ENCODE measurements around the gene CARM1. TPM values are rescaled to one million over a fixed set of nuclear protein-coding genes. Genes with fewer than 3 reads are reported as not detected.

Gene CARM1
- polyA plus RNA-seq, 1 donor from 2014 or later, result 22.3 TPM

DNA sequence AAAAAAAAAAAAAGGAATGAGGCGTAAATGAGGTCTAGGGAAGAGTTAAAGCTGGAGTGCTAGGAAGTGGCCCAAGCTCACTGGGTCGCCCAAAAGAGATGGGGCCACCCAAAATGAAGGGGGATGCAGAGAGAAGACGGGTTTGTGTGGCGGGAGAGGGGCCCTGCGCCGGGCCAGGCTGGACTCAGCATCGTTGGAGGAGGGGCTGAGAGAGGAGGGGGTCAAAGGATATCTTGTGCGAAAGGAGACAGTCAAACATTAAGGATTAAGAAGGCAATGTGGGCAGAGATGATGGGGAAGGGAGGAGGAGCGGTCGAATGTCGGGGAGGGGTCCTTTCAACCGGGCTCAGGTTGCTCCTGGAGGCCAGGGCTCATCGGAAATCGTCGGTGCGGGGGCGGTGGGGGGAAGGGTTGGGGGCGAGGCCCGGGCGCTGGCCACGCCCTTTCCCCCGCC lies 825 bp upstream of the CARM1 start:
- TF ChIP-seq SMC3 (conservative IDR thresholded peaks at IDR 0.05; ENCODE audit: poor library complexity) (no peak), TAF1 (IDR thresholded peaks at IDR 0.05; ENCODE audit: low read depth) (peak; percentile 27), POLR2AphosphoS5 (IDR thresholded peaks at IDR 0.05) (peak; percentile 59), RAD21 (conservative IDR thresholded peaks at IDR 0.05) (no peak), MXI1 (conservative IDR thresholded peaks at IDR 0.05; ENCODE audit: poor library complexity, severe bottlenecking) (no peak), EP300 (conservative IDR thresholded peaks at IDR 0.05; ENCODE audit: poor library complexity, severe bottlenecking) (no peak), EZH2 (IDR thresholded peaks at IDR 0.05; ENCODE audit: borderline replicate concordance, insufficient read depth, low read length, poor library complexity, severe bottlenecking) (no peak)
- TF ChIP-seq, protein P1, sequence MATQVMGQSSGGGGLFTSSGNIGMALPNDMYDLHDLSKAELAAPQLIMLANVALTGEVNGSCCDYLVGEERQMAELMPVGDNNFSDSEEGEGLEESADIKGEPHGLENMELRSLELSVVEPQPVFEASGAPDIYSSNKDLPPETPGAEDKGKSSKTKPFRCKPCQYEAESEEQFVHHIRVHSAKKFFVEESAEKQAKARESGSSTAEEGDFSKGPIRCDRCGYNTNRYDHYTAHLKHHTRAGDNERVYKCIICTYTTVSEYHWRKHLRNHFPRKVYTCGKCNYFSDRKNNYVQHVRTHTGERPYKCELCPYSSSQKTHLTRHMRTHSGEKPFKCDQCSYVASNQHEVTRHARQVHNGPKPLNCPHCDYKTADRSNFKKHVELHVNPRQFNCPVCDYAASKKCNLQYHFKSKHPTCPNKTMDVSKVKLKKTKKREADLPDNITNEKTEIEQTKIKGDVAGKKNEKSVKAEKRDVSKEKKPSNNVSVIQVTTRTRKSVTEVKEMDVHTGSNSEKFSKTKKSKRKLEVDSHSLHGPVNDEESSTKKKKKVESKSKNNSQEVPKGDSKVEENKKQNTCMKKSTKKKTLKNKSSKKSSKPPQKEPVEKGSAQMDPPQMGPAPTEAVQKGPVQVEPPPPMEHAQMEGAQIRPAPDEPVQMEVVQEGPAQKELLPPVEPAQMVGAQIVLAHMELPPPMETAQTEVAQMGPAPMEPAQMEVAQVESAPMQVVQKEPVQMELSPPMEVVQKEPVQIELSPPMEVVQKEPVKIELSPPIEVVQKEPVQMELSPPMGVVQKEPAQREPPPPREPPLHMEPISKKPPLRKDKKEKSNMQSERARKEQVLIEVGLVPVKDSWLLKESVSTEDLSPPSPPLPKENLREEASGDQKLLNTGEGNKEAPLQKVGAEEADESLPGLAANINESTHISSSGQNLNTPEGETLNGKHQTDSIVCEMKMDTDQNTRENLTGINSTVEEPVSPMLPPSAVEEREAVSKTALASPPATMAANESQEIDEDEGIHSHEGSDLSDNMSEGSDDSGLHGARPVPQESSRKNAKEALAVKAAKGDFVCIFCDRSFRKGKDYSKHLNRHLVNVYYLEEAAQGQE (IDR thresholded peaks at IDR 0.05; ENCODE audit: borderline replicate concordance), result no peak
- TF ChIP-seq, protein P2, sequence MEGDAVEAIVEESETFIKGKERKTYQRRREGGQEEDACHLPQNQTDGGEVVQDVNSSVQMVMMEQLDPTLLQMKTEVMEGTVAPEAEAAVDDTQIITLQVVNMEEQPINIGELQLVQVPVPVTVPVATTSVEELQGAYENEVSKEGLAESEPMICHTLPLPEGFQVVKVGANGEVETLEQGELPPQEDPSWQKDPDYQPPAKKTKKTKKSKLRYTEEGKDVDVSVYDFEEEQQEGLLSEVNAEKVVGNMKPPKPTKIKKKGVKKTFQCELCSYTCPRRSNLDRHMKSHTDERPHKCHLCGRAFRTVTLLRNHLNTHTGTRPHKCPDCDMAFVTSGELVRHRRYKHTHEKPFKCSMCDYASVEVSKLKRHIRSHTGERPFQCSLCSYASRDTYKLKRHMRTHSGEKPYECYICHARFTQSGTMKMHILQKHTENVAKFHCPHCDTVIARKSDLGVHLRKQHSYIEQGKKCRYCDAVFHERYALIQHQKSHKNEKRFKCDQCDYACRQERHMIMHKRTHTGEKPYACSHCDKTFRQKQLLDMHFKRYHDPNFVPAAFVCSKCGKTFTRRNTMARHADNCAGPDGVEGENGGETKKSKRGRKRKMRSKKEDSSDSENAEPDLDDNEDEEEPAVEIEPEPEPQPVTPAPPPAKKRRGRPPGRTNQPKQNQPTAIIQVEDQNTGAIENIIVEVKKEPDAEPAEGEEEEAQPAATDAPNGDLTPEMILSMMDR (IDR thresholded peaks at IDR 0.05; ENCODE audit: poor library complexity, severe bottlenecking), result no peak
- H3K9me3 ChIP-seq (ENCODE audit: low read length), result no peaks in the 10 kb centered on the region
- peak overlapping the region; percentile 62 for H3K4me3 ChIP-seq (ENCODE audit: low read length)
- peak overlapping the region; percentile 70 for H3K9ac ChIP-seq (ENCODE audit: low read length)
- peak overlapping the region; percentile 26 for H3K4me2 ChIP-seq (ENCODE audit: low read length)
- no peaks in the 10 kb centered on the region for H3F3A ChIP-seq (ENCODE audit: insufficient read depth, low read length, poor library complexity, severe bottlenecking)
- H3K27ac ChIP-seq (ENCODE audit: low read length), result peak overlapping the region; percentile 86
- H3K36me3 ChIP-seq (ENCODE audit: insufficient read depth, low read length), result no peaks in the 10 kb centered on the region
- peaks cover 30% of the 10 kb centered on the region for H3K79me2 ChIP-seq (replicated peaks; ENCODE audit: insufficient read depth, low read length)
- peak overlapping the region; percentile 96 for H2AFZ ChIP-seq (ENCODE audit: low read depth, low read length)
- H3K27me3 ChIP-seq (ENCODE audit: insufficient read depth, low read depth, low read length), result no peaks in the 10 kb centered on the region
- no peaks in the 10 kb centered on the region for H3K9me2 ChIP-seq (ENCODE audit: insufficient read depth, low read length)
- no peaks in the 10 kb centered on the region for H4K20me1 ChIP-seq (ENCODE audit: insufficient read depth)

DNA sequence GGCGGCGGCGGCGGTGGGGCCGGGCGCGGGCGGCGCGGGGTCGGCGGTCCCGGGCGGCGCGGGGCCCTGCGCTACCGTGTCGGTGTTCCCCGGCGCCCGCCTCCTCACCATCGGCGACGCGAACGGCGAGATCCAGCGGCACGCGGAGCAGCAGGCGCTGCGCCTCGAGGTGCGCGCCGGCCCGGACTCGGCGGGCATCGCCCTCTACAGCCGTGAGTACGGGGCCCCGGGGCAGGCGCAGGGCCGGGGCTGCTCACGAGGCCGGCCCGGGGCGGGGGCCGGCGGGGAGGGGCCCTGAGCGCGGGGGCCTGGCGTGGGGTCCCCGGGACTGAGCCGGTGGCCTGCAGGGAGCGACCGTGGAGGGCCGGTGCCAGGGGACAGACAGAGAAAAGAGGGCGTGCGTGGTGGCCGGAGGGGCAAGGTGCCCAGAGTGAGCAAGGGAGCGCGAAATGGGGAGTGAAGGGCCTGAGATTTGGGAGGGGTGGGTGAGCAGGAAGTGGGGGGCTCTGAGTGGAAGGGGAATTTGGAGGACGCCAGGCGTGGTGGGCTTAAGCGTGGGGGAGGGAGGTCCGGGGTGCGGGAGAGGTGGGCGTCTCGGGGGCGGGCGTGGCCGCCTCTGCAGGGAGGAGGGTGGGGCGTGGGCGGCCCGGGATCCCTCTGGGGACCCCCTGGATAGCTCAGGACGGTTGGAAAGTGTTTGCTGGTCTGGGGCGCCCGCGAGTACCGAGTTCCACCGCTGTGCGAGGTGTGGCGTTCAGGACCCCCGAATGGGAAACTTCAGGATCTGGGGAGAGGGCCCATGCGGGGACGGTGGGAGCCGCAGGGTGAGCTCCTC lies 575 bp downstream of the CARM1 start:
- Histone ChIP-seq H3K4me3 (ENCODE audit: low read length) (peak overlapping the region; percentile 90), H3K9me2 (ENCODE audit: insufficient read depth, low read length) (no peaks in the 10 kb centered on the region), H3F3A (ENCODE audit: insufficient read depth, low read length, poor library complexity, severe bottlenecking) (no peaks in the 10 kb centered on the region), H3K36me3 (ENCODE audit: insufficient read depth, low read length) (no peaks in the 10 kb centered on the region), H3K27ac (ENCODE audit: low read length) (peak overlapping the region; percentile 89), H4K20me1 (ENCODE audit: insufficient read depth) (no peaks in the 10 kb centered on the region), H3K9ac (ENCODE audit: low read length) (peak overlapping the region; percentile 90), H3K79me2 (replicated peaks; ENCODE audit: insufficient read depth, low read length) (peaks cover 44% of the 10 kb centered on the region), H3K9me3 (ENCODE audit: low read length) (no peaks in the 10 kb centered on the region), H3K27me3 (ENCODE audit: insufficient read depth, low read depth, low read length) (no peaks in the 10 kb centered on the region), H3K4me2 (ENCODE audit: low read length) (peak overlapping the region; percentile 71), H2AFZ (ENCODE audit: low read depth, low read length) (peak overlapping the region; percentile 60)
- TF ChIP-seq, protein P2 (IDR thresholded peaks at IDR 0.05; ENCODE audit: poor library complexity, severe bottlenecking), result peak; percentile 55
- TF ChIP-seq EP300 (conservative IDR thresholded peaks at IDR 0.05; ENCODE audit: poor library complexity, severe bottlenecking) (no peak), RAD21 (conservative IDR thresholded peaks at IDR 0.05) (no peak), POLR2AphosphoS5 (IDR thresholded peaks at IDR 0.05) (no peak), TAF1 (IDR thresholded peaks at IDR 0.05; ENCODE audit: low read depth) (no peak), MXI1 (conservative IDR thresholded peaks at IDR 0.05; ENCODE audit: poor library complexity, severe bottlenecking) (no peak), SMC3 (conservative IDR thresholded peaks at IDR 0.05; ENCODE audit: poor library complexity) (no peak)
- TF ChIP-seq, protein P1 (IDR thresholded peaks at IDR 0.05; ENCODE audit: borderline replicate concordance), result no peak

All from neural cell (in vitro differentiated cells).